K562 (cell line): ENCODE measurements around the gene SETMAR. TPM values are rescaled to one million over a fixed set of nuclear protein-coding genes. Genes with fewer than 3 reads are reported as not detected.

Experiments used
- CHD1 ChIP-seq: fragments of 200-600 bp; sonication (generic); IDR thresholded peaks from one replicate; pipeline ENCODE4 v1.6.1; 2012; ENCODE audit warnings: mild to moderate bottlenecking, moderate library complexity, low read length, inconsistent platforms
- FOXM1 ChIP-seq, 2 experiments: fragments of 450-650 bp in 1 of 2; sonication (generic) in 1 of 2; formaldehyde crosslinking in 1 of 2; IDR thresholded peaks; 2 replicates each; pipeline versions ENCODE4 v1.6.1 to v1.9.0; 2017 to 2022; ENCODE audit warnings: low read depth in 2 of 2, mild to moderate bottlenecking in 2 of 2, missing genetic modification reagents in 1 of 2, moderate library complexity in 1 of 2
- JUN ChIP-seq, 2 experiments: sonication (generic) in 1 of 2; formaldehyde crosslinking in 1 of 2; IDR thresholded peaks; 2 replicates each; pipeline versions ENCODE4 v1.6.1 to v1.8.0; 2012 to 2022; ENCODE audit warnings: borderline replicate concordance in 2 of 2, mild to moderate bottlenecking in 2 of 2, improper control_type of control experiment in 1 of 2, low read depth in 1 of 2, low read length in 1 of 2, missing genetic modification reagents in 1 of 2
- KHSRP ChIP-seq: fragments of 450-650 bp; IDR thresholded peaks from 2 replicates; pipeline ENCODE4 v1.6.1; 2017
- NCOA6 ChIP-seq: fragments of 450-650 bp; IDR thresholded peaks from 2 replicates; pipeline ENCODE4 v1.6.1; 2017; ENCODE audit warnings: mild to moderate bottlenecking
- PTTG1 ChIP-seq: fragments of 450-650 bp; IDR thresholded peaks from 2 replicates; pipeline ENCODE4 v1.6.1; 2016; ENCODE audit warnings: low read depth, mild to moderate bottlenecking, missing genetic modification characterization, missing compliant biosample characterization
- RBM15 ChIP-seq: fragments of 200-400 bp; formaldehyde crosslinking; IDR thresholded peaks from 2 replicates; pipeline ENCODE4 v1.6.1; 2018; ENCODE audit warnings: mild to moderate bottlenecking, low read length, moderate library complexity; ENCODE audit not compliant: insufficient read depth
- SPI1 ChIP-seq: IDR thresholded peaks from 2 replicates; pipeline ENCODE4 v1.6.1; 2011; ENCODE audit warnings: low read depth, low read length, control low read depth, borderline replicate concordance
- SREBF2 ChIP-seq: sonication (generic); formaldehyde crosslinking; IDR thresholded peaks from 2 replicates; pipeline ENCODE4 v1.4.0; 2020; ENCODE audit warnings: mild to moderate bottlenecking, missing genetic modification reagents
- SUPT5H ChIP-seq: fragments of 450-650 bp; IDR thresholded peaks from 2 replicates; pipeline ENCODE4 v1.6.1; 2016
- TAF7 ChIP-seq: fragments of 450-650 bp; IDR thresholded peaks from 2 replicates; pipeline ENCODE4 v1.6.1; 2016; ENCODE audit warnings: missing genetic modification characterization, missing compliant biosample characterization
- TFAM ChIP-seq: fragments of 250-450 bp; sonication (Bioruptor Pico); conservative IDR thresholded peaks from 2 replicates; pipeline ENCODE4 v1.5.0; 2021; ENCODE audit warnings: mild to moderate bottlenecking, moderate library complexity
- ZFPM2 ChIP-seq: fragments of 250-450 bp; sonication (Bioruptor Pico); IDR thresholded peaks from 2 replicates; pipeline ENCODE4 v1.5.1; 2022; ENCODE audit warnings: mild to moderate bottlenecking
- ZKSCAN1 ChIP-seq: fragments of 150-350 bp; IDR thresholded peaks from 2 replicates; pipeline ENCODE4 v1.6.1; 2016; ENCODE audit warnings: low read depth, low read length
- polyA plus RNA-seq, 8 experiments: library from polyadenylated mRNA; depleted of rRNA in 4 of 8; stranded (reverse) in 5 of 8; unstranded in 3 of 8; fragments of >200 nt; fragmentation: Nextera tagmentation in 2 of 8; fragmentation: Illumina TruSeq in 1 of 8; extraction: Ambion mirVana in 2 of 8; extraction: Trizol in 1 of 8; gene quantifications; 2 replicates each; pipeline versions ENCODE4 v1.2.1 to v1.2.3, GENCODE V29; 2011 to 2014; ENCODE audit warnings: inconsistent platforms in 1 of 8, missing spikeins in 1 of 8
- total RNA-seq, 7 experiments: library from RNA; depleted of rRNA in 6 of 7; stranded (reverse); fragments of >200 nt in 6 of 7; fragmentation: Illumina TruSeq in 2 of 7; extraction: Trizol in 2 of 7; gene quantifications; 2 replicates each; pipeline versions ENCODE4 v1.2.1 to v1.2.3, GENCODE V29; 2011 to 2021; ENCODE audit warnings: low replicate concordance in 1 of 7
- TF ChIP-seq, protein P1 (sequence below): fragments of 450-650 bp; formaldehyde crosslinking; IDR thresholded peaks from 2 replicates; pipeline ENCODE4 v1.4.0; 2022; ENCODE audit warnings: missing genetic modification characterization
- TF ChIP-seq, protein P2 (sequence below), 2 experiments: fragments of 450-650 bp; IDR thresholded peaks; 2 replicates each; pipeline ENCODE4 v1.6.1; 2016; ENCODE audit warnings: mild to moderate bottlenecking in 2 of 2, borderline replicate concordance in 1 of 2, low read depth in 1 of 2, moderate library complexity in 1 of 2

Gene SETMAR
- total and polyA plus RNA-seq, 9 of the 15 experiments (the other 6 are each of a cell fraction or from before 2014, with no cell fraction given) = 5.5 to 25.1 (median 18.2) TPM

DNA sequence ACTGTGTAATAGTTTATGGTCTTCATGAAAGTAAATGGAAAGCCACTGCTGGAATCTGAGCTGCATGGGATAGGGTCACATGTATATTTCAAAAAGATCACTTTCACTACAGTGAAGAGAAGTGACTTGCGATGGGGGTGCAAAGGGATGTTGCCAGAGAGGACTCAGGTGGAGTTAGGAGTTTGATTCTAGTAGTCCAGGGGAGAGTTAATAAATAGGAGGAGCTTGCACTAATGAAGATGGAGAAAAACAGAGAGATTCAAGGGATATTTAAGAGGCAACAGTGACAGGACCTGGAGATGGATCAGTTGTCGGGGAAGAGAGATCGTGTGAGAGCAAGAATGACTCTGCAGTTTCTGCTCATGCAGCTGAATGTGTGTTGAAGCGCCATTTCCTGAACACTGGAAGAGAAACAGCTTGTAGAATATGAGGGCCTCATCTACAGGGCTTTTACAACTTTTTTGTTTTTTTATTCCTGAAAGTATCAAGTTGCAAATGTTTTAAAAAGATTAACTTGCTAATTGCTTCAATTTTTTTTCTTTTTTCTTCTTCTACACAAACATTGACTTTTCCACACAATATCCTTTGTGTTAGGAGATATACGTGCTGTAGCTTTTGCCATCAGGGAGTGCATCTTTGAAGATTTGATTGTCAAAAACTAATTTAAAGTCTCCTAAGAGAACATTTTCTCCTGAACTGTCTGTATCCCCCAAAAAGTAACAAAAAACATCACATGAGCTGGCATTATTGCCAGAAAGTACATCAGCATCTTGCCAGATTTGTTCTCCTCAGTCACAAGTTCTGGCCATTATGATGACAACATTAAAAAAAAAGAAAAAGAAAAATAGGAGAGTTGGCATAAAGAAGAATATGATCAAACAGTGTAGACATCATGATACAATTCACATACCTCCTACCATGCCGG is 37.5 kb downstream of the SETMAR start (continued):
- TF ChIP-seq SPI1 = no peak
- TF ChIP-seq ZKSCAN1 = no peak
- TF ChIP-seq SUPT5H = no peak
- TF ChIP-seq, protein P1, sequence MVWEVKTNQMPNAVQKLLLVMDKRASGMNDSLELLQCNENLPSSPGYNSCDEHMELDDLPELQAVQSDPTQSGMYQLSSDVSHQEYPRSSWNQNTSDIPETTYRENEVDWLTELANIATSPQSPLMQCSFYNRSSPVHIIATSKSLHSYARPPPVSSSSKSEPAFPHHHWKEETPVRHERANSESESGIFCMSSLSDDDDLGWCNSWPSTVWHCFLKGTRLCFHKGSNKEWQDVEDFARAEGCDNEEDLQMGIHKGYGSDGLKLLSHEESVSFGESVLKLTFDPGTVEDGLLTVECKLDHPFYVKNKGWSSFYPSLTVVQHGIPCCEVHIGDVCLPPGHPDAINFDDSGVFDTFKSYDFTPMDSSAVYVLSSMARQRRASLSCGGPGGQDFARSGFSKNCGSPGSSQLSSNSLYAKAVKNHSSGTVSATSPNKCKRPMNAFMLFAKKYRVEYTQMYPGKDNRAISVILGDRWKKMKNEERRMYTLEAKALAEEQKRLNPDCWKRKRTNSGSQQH = no peak
- TF ChIP-seq CHD1 = no peak
- no peak for TF ChIP-seq NCOA6
- TF ChIP-seq KHSRP = no peak
- no peak for TF ChIP-seq TFAM (CRISPR knock-in tag)
- no peak for TF ChIP-seq FOXM1 (IDR thresholded peaks at IDR 0.05; ENCODE audit: low read depth)
- TF ChIP-seq FOXM1 (CRISPR knock-in tag; IDR thresholded peaks at IDR 0.05; ENCODE audit: low read depth) = no peak
- no peak for TF ChIP-seq TAF7 (tag)
- TF ChIP-seq, protein P2, sequence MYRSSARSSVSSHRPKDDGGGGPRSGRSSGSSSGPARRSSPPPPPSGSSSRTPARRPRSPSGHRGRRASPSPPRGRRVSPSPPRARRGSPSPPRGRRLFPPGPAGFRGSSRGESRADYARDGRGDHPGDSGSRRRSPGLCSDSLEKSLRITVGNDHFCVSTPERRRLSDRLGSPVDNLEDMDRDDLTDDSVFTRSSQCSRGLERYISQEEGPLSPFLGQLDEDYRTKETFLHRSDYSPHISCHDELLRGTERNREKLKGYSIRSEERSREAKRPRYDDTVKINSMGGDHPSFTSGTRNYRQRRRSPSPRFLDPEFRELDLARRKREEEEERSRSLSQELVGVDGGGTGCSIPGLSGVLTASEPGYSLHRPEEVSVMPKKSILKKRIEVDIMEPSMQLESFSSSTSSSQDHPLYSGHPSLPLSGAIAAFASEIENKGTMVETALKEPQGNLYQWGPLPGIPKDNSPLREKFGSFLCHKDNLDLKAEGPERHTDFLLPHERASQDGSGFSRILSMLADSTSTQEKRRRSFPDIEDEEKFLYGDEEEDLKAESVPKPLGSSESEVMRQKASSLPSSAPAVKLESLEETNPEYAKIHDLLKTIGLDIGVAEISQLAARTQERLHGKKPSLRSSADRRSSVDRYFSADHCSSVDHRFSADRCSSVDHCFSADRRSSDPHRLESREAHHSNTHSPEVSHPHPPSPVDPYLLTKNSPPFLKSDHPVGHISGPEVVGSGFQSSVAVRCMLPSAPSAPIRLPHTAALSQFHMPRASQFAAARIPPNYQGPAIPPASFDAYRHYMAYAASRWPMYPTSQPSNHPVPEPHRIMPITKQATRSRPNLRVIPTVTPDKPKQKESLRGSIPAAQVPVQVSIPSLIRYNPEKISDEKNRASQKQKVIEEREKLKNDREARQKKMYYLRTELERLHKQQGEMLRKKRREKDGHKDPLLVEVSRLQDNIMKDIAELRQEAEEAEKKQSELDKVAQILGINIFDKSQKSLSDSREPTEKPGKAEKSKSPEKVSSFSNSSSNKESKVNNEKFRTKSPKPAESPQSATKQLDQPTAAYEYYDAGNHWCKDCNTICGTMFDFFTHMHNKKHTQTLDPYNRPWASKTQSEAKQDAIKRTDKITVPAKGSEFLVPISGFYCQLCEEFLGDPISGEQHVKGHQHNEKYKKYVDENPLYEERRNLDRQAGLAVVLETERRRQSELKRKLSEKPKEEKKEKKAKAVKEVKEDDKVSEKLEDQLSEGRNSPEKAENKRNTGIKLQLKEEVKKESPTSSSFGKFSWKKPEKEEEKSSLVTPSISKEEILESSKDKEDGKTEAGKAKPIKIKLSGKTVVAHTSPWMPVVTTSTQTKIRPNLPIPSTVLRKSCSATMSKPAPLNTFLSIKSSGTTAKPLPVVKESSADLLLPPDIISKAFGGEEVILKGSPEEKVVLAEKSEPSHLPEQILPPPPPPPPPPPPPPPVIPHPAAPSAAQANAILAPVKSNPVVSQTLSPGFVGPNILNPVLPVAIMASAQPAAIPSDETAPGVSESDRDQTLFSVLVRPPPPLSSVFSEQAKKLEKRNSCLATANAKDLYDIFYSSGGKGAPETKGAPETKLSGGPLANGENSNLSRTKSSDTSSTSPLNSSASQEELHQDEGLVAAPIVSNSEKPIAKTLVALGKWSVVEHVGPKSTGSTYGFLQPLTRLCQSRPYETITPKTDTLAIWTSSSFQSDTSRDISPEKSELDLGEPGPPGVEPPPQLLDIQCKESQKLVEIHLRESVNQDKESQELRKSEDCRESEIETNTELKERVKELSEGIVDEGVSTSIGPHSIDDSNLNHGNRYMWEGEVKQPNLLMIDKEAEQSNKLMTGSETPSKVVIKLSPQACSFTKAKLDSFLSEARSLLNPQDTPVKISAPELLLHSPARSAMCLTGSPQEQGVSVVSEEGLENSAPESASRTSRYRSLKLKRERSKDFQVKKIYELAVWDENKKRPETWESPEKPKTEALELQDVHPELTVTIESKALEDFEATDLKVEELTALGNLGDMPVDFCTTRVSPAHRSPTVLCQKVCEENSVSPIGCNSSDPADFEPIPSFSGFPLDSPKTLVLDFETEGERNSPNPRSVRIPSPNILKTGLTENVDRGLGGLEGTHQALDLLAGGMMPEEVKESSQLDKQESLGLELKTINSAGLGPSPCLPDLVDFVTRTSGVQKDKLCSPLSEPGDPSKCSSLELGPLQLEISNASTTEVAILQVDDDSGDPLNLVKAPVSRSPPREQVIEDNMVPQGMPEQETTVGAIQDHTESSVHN (IDR thresholded peaks at IDR 0.05; ENCODE audit: borderline replicate concordance in 1 of 2, low read depth in 1 of 2) = 0 out of 4 replicates have a peak, but pooled peaks of 1 of the 2 experiments have one; percentile 59
- no peak for TF ChIP-seq PTTG1 (tag)
- no peak for TF ChIP-seq SREBF2
- TF ChIP-seq JUN (IDR thresholded peaks at IDR 0.05; ENCODE audit: borderline replicate concordance, low read depth, low read length) = 0 out of 2 replicates have a peak, but pooled peaks have one; percentile 33
- no peak for TF ChIP-seq JUN (CRISPR knock-in tag; IDR thresholded peaks at IDR 0.05; ENCODE audit: borderline replicate concordance)
- TF ChIP-seq RBM15 = no peak
- no peak for TF ChIP-seq ZFPM2
